Activated B cell treated with CpG ODN at 0.5 μM for 24 hours (primary cell): ENCODE results near the gene PPP4R2. TPM values are rescaled to one million over a fixed set of nuclear protein-coding genes. Genes with fewer than 3 reads are reported as not detected.
"Not testable (repeated sequence)": the region's sequence is repeated elsewhere in the genome, so short reads cannot be mapped to it uniquely, and the experiment has no call there.

Experiments used
- ATAC-seq: fragments of 200-7000 bp; cut with Tn5 transposase; one replicate; pipeline ENCODE4 v1.10.0; 2021; ENCODE audit warnings: low read depth, mild to moderate bottlenecking, moderate library complexity
- CTCF ChIA-PET: fragments of 350-600 bp; sonication (Branson Sonifier 250); formaldehyde crosslinking; loops from one replicate; lab custom pipeline; 2021; ENCODE audit warnings: antibody characterized with exemption; lab: Charles Lee
- POLR2A ChIA-PET: fragments of 350-600 bp; sonication (Branson Sonifier 250); formaldehyde crosslinking; loops from one replicate; lab custom pipeline; 2021; ENCODE audit warnings: antibody characterized with exemption; lab: Charles Lee
- DNase-seq: peaks from one replicate; pipeline ENCODE4 v3.0.0; 2022
- H3K27ac Mint-ChIP-seq: one replicate; pipeline ENCODE4 v1.8.0; 2020; ENCODE audit warnings: mixed read lengths
- H3K27me3 Mint-ChIP-seq: one replicate; pipeline ENCODE4 v1.8.0; 2021; ENCODE audit warnings: mixed read lengths
- H3K36me3 Mint-ChIP-seq: one replicate; pipeline ENCODE4 v1.8.0; 2021; ENCODE audit warnings: low read depth, mixed read lengths
- H3K4me1 Mint-ChIP-seq: one replicate; pipeline ENCODE4 v1.8.0; 2021; ENCODE audit warnings: mixed read lengths
- H3K4me3 Mint-ChIP-seq: one replicate; pipeline ENCODE4 v1.8.0; 2020; ENCODE audit warnings: mild to moderate bottlenecking, mixed read lengths
- H3K9me3 Mint-ChIP-seq: one replicate; pipeline ENCODE4 v1.8.0; 2020; ENCODE audit warnings: mixed read lengths
- CTCF ChIP-seq: fragments of 200-600 bp; IDR thresholded peaks from one replicate; pipeline ENCODE4 v1.8.0; 2022; ENCODE audit warnings: antibody characterized with exemption, mild to moderate bottlenecking
- intact Hi-C: fragments of 100-400 bp; cut with micrococcal nuclease; formaldehyde crosslinking; loops from one replicate; pipeline ENCODE4 v1.15.1; 2024
- total RNA-seq: library from RNA; stranded (reverse); gene quantifications from 2 replicates; pipeline ENCODE4 v1.2.3, GENCODE V29; 2022

Gene PPP4R2
- total RNA-seq, 1 donor from 2014 or later, result 59.7 TPM

GRCh38 chr3:72997421-72997961 lies 880 bp downstream of the PPP4R2 start:
- Mint-ChIP-seq H3K9me3 (no peaks in the 10 kb centered on the region), H3K27me3 (no peaks in the 10 kb centered on the region), H3K36me3 (peaks cover 43% of the 10 kb centered on the region), H3K4me1 (peaks cover 43% of the 10 kb centered on the region), H3K4me3 (peak overlapping the region; percentile 89), H3K27ac (peak overlapping the region; percentile 83)
- POLR2A ChIA-PET, result interaction anchor here (0.6 to 1.1 kb wide), 5 partner anchors 34 to 1042 kb away, joined by 3 read pairs; no protein-coding TSS in a partner anchor
- ATAC-seq (peak; percentile 5), DNase-seq (peak; percentile 19)
- TF ChIP-seq CTCF, result no peak
- CTCF ChIA-PET, result no interaction called here
- intact Hi-C loops, result loop anchor here (1.0 to 5.0 kb wide), 9 partner anchors 35 to 1273 kb away; partner anchors contain the start of genes EIF4E3, RYBP and SHQ1

- ChIA-PET POLR2A (interaction anchor here (0.6 kb wide), 1 partner anchor 1043 kb away, joined by 3 read pairs; no protein-coding TSS in a partner anchor), CTCF (no interaction called here)
- no peak for DNase-seq
- Mint-ChIP-seq H3K36me3 (peaks cover 48% of the 10 kb centered on the region), H3K27me3 (no peaks in the 10 kb centered on the region), H3K4me3 (peak overlapping the region; percentile 58), H3K4me1 (peaks cover 43% of the 10 kb centered on the region), H3K9me3 (no peaks in the 10 kb centered on the region), H3K27ac (no peak overlapping the region)
- TF ChIP-seq CTCF, result no peak
- no peak for ATAC-seq
- intact Hi-C loops, result loop anchor here (5.0 kb wide), 4 partner anchors 34 to 896 kb away; no protein-coding TSS in a partner anchor
These were observed 1.9 kb downstream of the PPP4R2 start for GRCh38 chr3:72998466-72998865.

- H3K27ac Mint-ChIP-seq, result no peak overlapping the region
- ATAC-seq (no peak), DNase-seq (no peak)
- intact Hi-C loops, result loop anchor here (5.0 kb wide), 4 partner anchors 32 to 898 kb away; no protein-coding TSS in a partner anchor
- H3K9me3 Mint-ChIP-seq, result no peaks in the 10 kb centered on the region
- POLR2A ChIA-PET, result no interaction called here
- H3K4me1 Mint-ChIP-seq, result peaks cover 48% of the 10 kb centered on the region
- H3K36me3 Mint-ChIP-seq, result peaks cover 63% of the 10 kb centered on the region
- CTCF ChIA-PET, result interaction anchor here (1.3 kb wide), 1 partner anchor 57 kb away, joined by 5 read pairs; no protein-coding TSS in a partner anchor
- H3K4me3 Mint-ChIP-seq, result no peak overlapping the region
- no peaks in the 10 kb centered on the region for H3K27me3 Mint-ChIP-seq
- TF ChIP-seq CTCF, result no peak
These were observed 3.3 kb downstream of the PPP4R2 start for GRCh38 chr3:72999951-73000350.

GRCh38 chr3:73003050-73003449 lies 6.4 kb downstream of the PPP4R2 start:
- H3K4me3 Mint-ChIP-seq, DNase-seq, H3K27me3 Mint-ChIP-seq, intact Hi-C loops, POLR2A ChIA-PET, ATAC-seq, H3K9me3 Mint-ChIP-seq, H3K27ac Mint-ChIP-seq, CTCF ChIA-PET: not testable (repeated sequence)
- Mint-ChIP-seq H3K36me3 (peaks cover 78% of the 10 kb centered on the region), H3K4me1 (peaks cover 50% of the 10 kb centered on the region)

GRCh38 chr3:73004316-73004715 lies 7.7 kb downstream of the PPP4R2 start:
- no peak overlapping the region for H3K4me3 Mint-ChIP-seq
- ChIA-PET POLR2A (no interaction called here), CTCF (no interaction called here)
- DNase-seq (no peak), ATAC-seq (no peak)
- H3K27me3 Mint-ChIP-seq, result no peaks in the 10 kb centered on the region
- no peak overlapping the region for H3K27ac Mint-ChIP-seq
- H3K4me1 Mint-ChIP-seq, result peaks cover 50% of the 10 kb centered on the region
- no peaks in the 10 kb centered on the region for H3K9me3 Mint-ChIP-seq
- TF ChIP-seq CTCF, result no peak
- peaks cover 80% of the 10 kb centered on the region for H3K36me3 Mint-ChIP-seq
- intact Hi-C loops, result no loop called here
